ENCODE results near the gene AMIGO3.

Gene AMIGO3

GRCh38 chr3:49724586-49724985 is 5.1 kb upstream of the AMIGO3 start:
- no peak for DNase-seq (ENCODE audit: low read depth in 3 of 3)

GRCh38 chr3:49723628-49724551 is 4.4 kb upstream of the AMIGO3 start, which contains the start of gene GMPPB:
Gene GMPPB, minus strand, starts transcription at chr3:49723951. Its CDS starts 225 bp downstream, at chr3:49723726.
- peak; percentile 87 to 94 (median 91) for DNase-seq (ENCODE audit: low read depth in 3 of 3)

GRCh38 chr3:49723296-49723627 is 3.8 kb upstream of the AMIGO3 start:
- DNase-seq (ENCODE audit: low read depth in 3 of 3), result peak; percentile 23 to 61 (median 25)

GRCh38 chr3:49722896-49723295 is 3.4 kb upstream of the AMIGO3 start:
- DNase-seq (ENCODE audit: low read depth in 3 of 3), result no peak

GRCh38 chr3:49721896-49722781 is 2.7 kb upstream of the AMIGO3 start:
- DNase-seq (ENCODE audit: low read depth in 3 of 3), result no peak

- no peak for DNase-seq (ENCODE audit: low read depth in 3 of 3)
Observed at GRCh38 chr3:49721596-49721895, 2.1 kb upstream of the AMIGO3 start.

- no peak for DNase-seq (ENCODE audit: low read depth in 3 of 3)
Observed at GRCh38 chr3:49720855-49721595, 1.5 kb upstream of the AMIGO3 start.

GRCh38 chr3:49718858-49719213 is 648 bp downstream of the AMIGO3 start:
- no peak for DNase-seq (ENCODE audit: low read depth in 3 of 3)

DNA sequence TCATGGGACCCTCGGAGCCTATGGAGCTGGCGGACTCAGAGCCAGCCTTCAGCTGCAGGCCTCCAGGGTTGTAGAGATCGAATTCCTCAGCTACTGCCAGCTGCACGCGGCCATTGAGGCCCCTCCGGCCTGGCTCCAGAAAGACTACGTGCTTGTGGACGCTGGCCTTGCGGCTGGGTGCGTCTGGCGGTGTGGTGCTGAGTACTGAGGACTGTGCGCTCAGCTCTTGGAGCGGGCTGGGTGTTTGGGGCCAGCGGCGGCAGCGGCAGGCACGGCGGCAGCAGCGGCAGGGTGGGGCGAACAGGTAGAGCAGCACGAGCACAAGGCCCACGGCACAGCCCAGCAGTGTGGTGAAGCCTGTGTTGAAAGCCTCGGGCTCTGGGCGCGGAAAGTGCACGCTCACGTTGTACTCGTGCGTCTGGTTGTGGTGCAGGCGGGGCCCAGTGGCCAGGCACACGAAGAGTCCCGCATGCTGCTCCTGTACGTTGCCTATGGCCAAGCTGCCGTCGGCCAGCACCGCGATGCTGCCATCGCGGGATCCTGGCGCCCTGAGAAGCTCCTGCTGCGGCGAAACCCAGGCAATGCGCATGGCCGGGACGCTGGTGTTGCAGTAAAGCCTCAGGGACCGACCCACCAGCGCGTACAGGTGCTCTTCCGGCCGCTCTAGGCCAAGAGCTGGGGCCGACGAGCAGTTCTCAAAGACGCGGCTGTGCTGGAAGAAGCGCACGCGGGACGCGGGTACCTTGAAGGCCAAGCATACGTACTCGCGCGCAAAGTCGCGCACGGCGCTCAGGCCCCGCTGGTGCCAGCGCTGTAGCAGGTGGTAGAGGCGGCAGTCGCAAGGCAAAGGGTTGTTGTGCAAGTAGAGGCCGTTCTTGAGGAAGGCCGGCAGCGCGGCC is 1.3 kb downstream of the AMIGO3 start:
- DNase-seq (ENCODE audit: low read depth in 3 of 3), result no peak

GRCh38 chr3:49717211-49717958 is 2.1 kb downstream of the AMIGO3 start:
- DNase-seq (ENCODE audit: low read depth in 3 of 3), result no peak

- DNase-seq (ENCODE audit: low read depth in 3 of 3), result no peak
Observed at GRCh38 chr3:49716691-49717210, 2.7 kb downstream of the AMIGO3 start.

DNA sequence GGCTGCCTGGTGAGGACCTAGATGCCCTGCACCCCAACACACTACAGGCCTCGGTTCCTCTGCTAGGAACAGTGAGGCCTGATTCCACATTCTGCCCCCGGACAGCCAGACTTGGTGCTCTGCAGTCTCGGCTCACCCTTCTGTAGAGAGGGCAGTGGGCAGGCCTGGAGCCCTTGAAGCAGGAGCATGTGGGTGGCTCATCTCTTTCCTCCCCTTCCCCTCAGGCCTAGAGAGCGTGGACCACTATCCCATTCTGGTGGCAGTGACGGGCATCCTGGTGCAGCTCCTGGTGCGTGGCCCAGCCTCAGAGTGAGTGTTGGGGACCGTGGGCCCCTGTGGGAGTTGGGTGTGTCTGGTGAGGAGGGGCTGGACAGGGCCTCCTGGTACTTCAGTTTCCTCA is 3.3 kb downstream of the AMIGO3 start:
- no peak for DNase-seq (ENCODE audit: low read depth in 3 of 3)

- no peak for DNase-seq (ENCODE audit: low read depth in 3 of 3)
Observed at GRCh38 chr3:49715611-49716121, 3.8 kb downstream of the AMIGO3 start.

GRCh38 chr3:49714728-49715550 is 4.5 kb downstream of the AMIGO3 start:
- no peak for DNase-seq (ENCODE audit: low read depth in 3 of 3)

GRCh38 chr3:49713336-49714105 is 6.0 kb downstream of the AMIGO3 start:
- no peak for DNase-seq (ENCODE audit: low read depth in 3 of 3)

GRCh38 chr3:49712631-49713317 is 6.7 kb downstream of the AMIGO3 start:
- DNase-seq (ENCODE audit: low read depth in 3 of 3), result no peak

GRCh38 chr3:49712166-49712565 is 7.3 kb downstream of the AMIGO3 start:
- no peak for DNase-seq (ENCODE audit: low read depth in 3 of 3)

- no peak for DNase-seq (ENCODE audit: low read depth in 3 of 3)
Observed at GRCh38 chr3:49711489-49711888, 8.0 kb downstream of the AMIGO3 start.

All from stimulated activated CD4-positive, alpha-beta T cell treated with anti-CD3 and anti-CD28 coated beads, TNF-alpha, amount 100 ng/mL, for 24 hours (primary cell).